MM.1S (cell line): ENCODE data around the gene TMEM232.

Experiments
- DNase-seq: peaks from one replicate; pipeline ENCODE4 v3.0.0-alpha.2; 2015
- H2AFZ ChIP-seq: fragments of 300-600 bp; sonication (generic); 2 replicates; pipeline ENCODE4 v1.6.0; 2016; ENCODE audit warnings: antibody characterized with exemption, low read length
- H3F3A ChIP-seq: fragments of 300-600 bp; sonication (generic); 2 replicates; pipeline ENCODE4 v1.6.1; 2016; ENCODE audit warnings: mild to moderate bottlenecking, antibody characterized with exemption, low read length, moderate library complexity, mixed read lengths; ENCODE audit not compliant: insufficient read depth
- H3K27ac ChIP-seq: fragments of 300-600 bp; sonication (generic); 2 replicates; pipeline ENCODE4 v1.5.1; 2016; ENCODE audit warnings: mild to moderate bottlenecking, low read length
- H3K27me3 ChIP-seq: fragments of 300-600 bp; sonication (generic); replicated peaks from 2 replicates; pipeline ENCODE4 v1.6.0; 2016; ENCODE audit warnings: low read length; ENCODE audit not compliant: insufficient read depth
- H3K36me3 ChIP-seq: fragments of 300-600 bp; sonication (generic); replicated peaks from 2 replicates; pipeline ENCODE4 v1.6.1; 2016; ENCODE audit warnings: mild to moderate bottlenecking, low read length, mixed read lengths; ENCODE audit not compliant: insufficient read depth
- H3K4me1 ChIP-seq: fragments of 300-600 bp; sonication (generic); 2 replicates; pipeline ENCODE4 v1.6.1; 2016; ENCODE audit warnings: low read length, mixed read lengths
- H3K4me2 ChIP-seq: fragments of 300-600 bp; sonication (generic); 2 replicates; pipeline ENCODE4 v1.6.0; 2016; ENCODE audit warnings: low read depth, low read length
- H3K4me3 ChIP-seq: fragments of 300-600 bp; sonication (generic); 2 replicates; pipeline ENCODE4 v1.5.1; 2016; ENCODE audit warnings: low read length, mixed read lengths
- H3K79me2 ChIP-seq: fragments of 300-600 bp; sonication (generic); 2 replicates; pipeline ENCODE4 v1.6.1; 2016; ENCODE audit warnings: mixed run types, low read length, mixed read lengths
- H3K9ac ChIP-seq: fragments of 300-600 bp; sonication (generic); 2 replicates; pipeline ENCODE4 v1.6.1; 2016; ENCODE audit warnings: low read length, mixed read lengths
- H3K9me2 ChIP-seq: fragments of 300-600 bp; sonication (generic); replicated peaks from 2 replicates; pipeline ENCODE4 v1.6.1; 2016; ENCODE audit warnings: mild to moderate bottlenecking, low read length, mixed read lengths; ENCODE audit not compliant: insufficient read depth
- H3K9me3 ChIP-seq: fragments of 300-600 bp; sonication (generic); replicated peaks from 2 replicates; pipeline ENCODE4 v1.6.1; 2016; ENCODE audit warnings: mild to moderate bottlenecking, low read length, mixed read lengths; ENCODE audit not compliant: insufficient read depth
- H4K20me1 ChIP-seq: fragments of 300-600 bp; sonication (generic); 2 replicates; pipeline ENCODE4 v1.6.1; 2016; ENCODE audit warnings: mild to moderate bottlenecking, low read length, moderate library complexity, mixed read lengths; ENCODE audit not compliant: insufficient read depth
- CTCF ChIP-seq: fragments of 300-600 bp; sonication (generic); IDR thresholded peaks from 2 replicates; pipeline ENCODE4 v1.5.1; 2016; ENCODE audit warnings: antibody characterized with exemption, low read length, mixed read lengths
- EZH2 ChIP-seq: fragments of 300-600 bp; sonication (generic); optimal IDR thresholded peaks from 2 replicates; pipeline ENCODE3; 2017; ENCODE audit warnings: low read depth, mild to moderate bottlenecking, antibody characterized with exemption, low read length, mixed read lengths
- EZH2phosphoT487 ChIP-seq: fragments of 300-600 bp; sonication (generic); IDR thresholded peaks from 2 replicates; pipeline ENCODE4 v1.6.1; 2018; ENCODE audit warnings: antibody characterized with exemption, low read length

TMEM232 gene

GRCh38 chr5:110751902-110752762 is 25.7 kb upstream of the TMEM232 start:
- TF ChIP-seq EZH2phosphoT487 (no peak), CTCF (no peak), EZH2 (no peak)
- DNase-seq: peak; percentile 92
- Histone ChIP-seq H4K20me1 (no peaks in the 10 kb centered on the region), H3K4me3 (peak overlapping the region; percentile 49), H3K27me3 (no peaks in the 10 kb centered on the region), H3K4me2 (peak overlapping the region; percentile 94), H3K79me2 (peaks cover 25% of the 10 kb centered on the region), H3K36me3 (no peaks in the 10 kb centered on the region; the same call in 1 of the 2 replicates), H3K9ac (peak overlapping the region; percentile 63), H3K9me3 (no peaks in the 10 kb centered on the region), H2AFZ (peak overlapping the region; percentile 50), H3K9me2 (no peaks in the 10 kb centered on the region), H3K4me1 (peaks cover 35% of the 10 kb centered on the region), H3F3A (peaks cover 26% of the 10 kb centered on the region), H3K27ac (peak overlapping the region; percentile 95)

GRCh38 chr5:110738812-110739651 is 12.6 kb upstream of the TMEM232 start, which contains the start of gene SLC25A46:
SLC25A46 (plus strand) TSS chr5:110739007; CDS start chr5:110739120, 113 bp downstream.
- Histone ChIP-seq H3K9me2 (no peaks in the 10 kb centered on the region), H3K4me2 (peak within 1 kb of the TSS; percentile 78), H3F3A (no peaks in the 10 kb centered on the region), H4K20me1 (no peaks in the 10 kb centered on the region), H2AFZ (peak within 1 kb of the TSS; percentile 92), H3K9ac (peak within 1 kb of the TSS; percentile 97), H3K4me3 (peak within 1 kb of the TSS; percentile 69), H3K4me1 (0 out of 2 replicates have a peak, but pooled peaks cover 5% of the 10 kb centered on the region), H3K9me3 (no peaks in the 10 kb centered on the region), H3K27ac (peak within 1 kb of the TSS; percentile 78), H3K27me3 (0 out of 2 replicates have a peak, but pooled peaks cover 3% of the 10 kb centered on the region), H3K36me3 (no peaks in the 10 kb centered on the region), H3K79me2 (peaks cover 32% of the 10 kb centered on the region)
- DNase-seq: peak; percentile 91
- TF ChIP-seq EZH2phosphoT487 (no peak), CTCF (no peak), EZH2 (no peak)

- Histone ChIP-seq H3K79me2 (peaks cover 32% of the 10 kb centered on the region), H3K27me3 (0 out of 2 replicates have a peak, but pooled peaks cover 3% of the 10 kb centered on the region), H3K9me3 (no peaks in the 10 kb centered on the region), H3K4me2 (peak overlapping the region; percentile 78), H3K4me3 (peak overlapping the region; percentile 69), H3K27ac (peak overlapping the region; percentile 78; the same call in 1 of the 2 replicates), H4K20me1 (no peaks in the 10 kb centered on the region), H3K4me1 (0 out of 2 replicates have a peak, but pooled peaks cover 5% of the 10 kb centered on the region), H2AFZ (peak overlapping the region; percentile 92), H3K9ac (peak overlapping the region; percentile 97), H3K9me2 (no peaks in the 10 kb centered on the region), H3F3A (no peaks in the 10 kb centered on the region), H3K36me3 (no peaks in the 10 kb centered on the region)
- TF ChIP-seq EZH2 (no peak), CTCF (no peak), EZH2phosphoT487 (no peak)
- DNase-seq: no peak
Observed at GRCh38 chr5:110738503-110738811, 12.0 kb upstream of the TMEM232 start.
